PFSK-1 (cell line): ENCODE measurements around the gene CYP2J2. TPM values are rescaled to one million over a fixed set of nuclear protein-coding genes. Genes with fewer than 3 reads are reported as not detected.

Source experiments
- FOXP2 ChIP-seq: optimal IDR thresholded peaks from 2 replicates; pipeline ENCODE3; 2011; ENCODE audit warnings: borderline replicate concordance, control low read depth, inconsistent platforms; ENCODE audit not compliant: insufficient read depth; ENCODE audit errors: extremely low read length, extremely low read depth
- POLR2AphosphoS5 ChIP-seq: IDR thresholded peaks from 2 replicates; pipeline ENCODE4 v1.6.1; 2012; ENCODE audit warnings: low read depth, mild to moderate bottlenecking, control low read depth, low read length, moderate library complexity
- SIN3A ChIP-seq: IDR thresholded peaks from 2 replicates; pipeline ENCODE4 v1.6.1; 2012; ENCODE audit warnings: mild to moderate bottlenecking, low read length, moderate library complexity, borderline replicate concordance; ENCODE audit not compliant: insufficient read depth
- TAF1 ChIP-seq: IDR thresholded peaks from 2 replicates; pipeline ENCODE4 v1.6.1; 2012; ENCODE audit warnings: low read length, control low read depth, borderline replicate concordance; ENCODE audit not compliant: insufficient read depth
- polyA plus RNA-seq: library from polyadenylated mRNA; unstranded; fragments of >200 nt; gene quantifications from one replicate; pipeline ENCODE4 v1.2.1, GENCODE V29; 2012; ENCODE audit warnings: low read depth, missing spikeins; ENCODE audit not compliant: insufficient read length
- TF ChIP-seq, protein P1 (sequence below), 2 experiments: IDR thresholded peaks; 2 replicates each; pipeline versions ENCODE4 v1.6.1 to v1.8.0; 2011 to 2012; ENCODE audit warnings: low read depth in 2 of 2, low read length in 2 of 2, control low read depth in 1 of 2, inconsistent platforms in 1 of 2, mild to moderate bottlenecking in 1 of 2, moderate library complexity in 1 of 2; ENCODE audit not compliant: insufficient read depth in 1 of 2

Gene CYP2J2, protein sequence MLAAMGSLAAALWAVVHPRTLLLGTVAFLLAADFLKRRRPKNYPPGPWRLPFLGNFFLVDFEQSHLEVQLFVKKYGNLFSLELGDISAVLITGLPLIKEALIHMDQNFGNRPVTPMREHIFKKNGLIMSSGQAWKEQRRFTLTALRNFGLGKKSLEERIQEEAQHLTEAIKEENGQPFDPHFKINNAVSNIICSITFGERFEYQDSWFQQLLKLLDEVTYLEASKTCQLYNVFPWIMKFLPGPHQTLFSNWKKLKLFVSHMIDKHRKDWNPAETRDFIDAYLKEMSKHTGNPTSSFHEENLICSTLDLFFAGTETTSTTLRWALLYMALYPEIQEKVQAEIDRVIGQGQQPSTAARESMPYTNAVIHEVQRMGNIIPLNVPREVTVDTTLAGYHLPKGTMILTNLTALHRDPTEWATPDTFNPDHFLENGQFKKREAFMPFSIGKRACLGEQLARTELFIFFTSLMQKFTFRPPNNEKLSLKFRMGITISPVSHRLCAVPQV
- not detected for polyA plus RNA-seq

DNA sequence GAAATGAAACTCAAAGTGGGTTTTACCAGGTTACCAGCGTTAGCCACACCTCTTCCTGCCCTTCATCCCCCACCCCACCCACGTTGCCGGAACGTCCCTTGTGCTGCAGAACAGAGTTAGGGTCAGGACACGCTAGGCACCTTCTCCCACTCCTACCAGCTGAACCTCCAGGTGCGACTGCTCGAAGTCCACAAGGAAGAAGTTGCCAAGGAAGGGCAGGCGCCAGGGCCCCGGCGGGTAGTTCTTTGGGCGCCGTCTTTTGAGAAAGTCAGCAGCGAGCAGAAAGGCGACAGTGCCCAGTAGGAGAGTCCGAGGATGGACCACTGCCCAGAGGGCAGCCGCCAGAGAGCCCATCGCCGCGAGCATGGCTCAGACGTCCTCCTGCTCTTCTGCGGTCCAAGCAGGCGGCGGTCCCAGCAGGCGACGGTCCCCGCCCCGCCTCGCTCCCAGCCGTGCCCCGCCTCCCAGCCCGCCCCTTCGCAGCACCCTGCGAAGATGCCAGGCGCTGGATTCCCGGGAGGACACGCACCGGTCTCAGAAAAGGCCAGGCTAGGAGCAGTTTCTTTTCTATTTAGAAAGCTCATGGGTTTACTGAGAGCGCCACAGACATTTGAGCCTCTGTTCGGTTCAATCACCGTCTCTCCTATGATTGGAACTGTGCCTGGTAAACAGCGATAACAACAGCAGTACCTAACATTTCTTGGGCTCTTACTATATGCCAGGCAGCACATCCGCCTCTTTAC lies at the start of gene CYP2J2:
Gene CYP2J2 (minus strand): TSS at position 393 of the 743 bp plus-strand sequence. CDS start 27 bp downstream, at position 366.
- no peak for TF ChIP-seq TAF1
- TF ChIP-seq SIN3A, result no peak
- TF ChIP-seq FOXP2, result no peak
- TF ChIP-seq, protein P1, sequence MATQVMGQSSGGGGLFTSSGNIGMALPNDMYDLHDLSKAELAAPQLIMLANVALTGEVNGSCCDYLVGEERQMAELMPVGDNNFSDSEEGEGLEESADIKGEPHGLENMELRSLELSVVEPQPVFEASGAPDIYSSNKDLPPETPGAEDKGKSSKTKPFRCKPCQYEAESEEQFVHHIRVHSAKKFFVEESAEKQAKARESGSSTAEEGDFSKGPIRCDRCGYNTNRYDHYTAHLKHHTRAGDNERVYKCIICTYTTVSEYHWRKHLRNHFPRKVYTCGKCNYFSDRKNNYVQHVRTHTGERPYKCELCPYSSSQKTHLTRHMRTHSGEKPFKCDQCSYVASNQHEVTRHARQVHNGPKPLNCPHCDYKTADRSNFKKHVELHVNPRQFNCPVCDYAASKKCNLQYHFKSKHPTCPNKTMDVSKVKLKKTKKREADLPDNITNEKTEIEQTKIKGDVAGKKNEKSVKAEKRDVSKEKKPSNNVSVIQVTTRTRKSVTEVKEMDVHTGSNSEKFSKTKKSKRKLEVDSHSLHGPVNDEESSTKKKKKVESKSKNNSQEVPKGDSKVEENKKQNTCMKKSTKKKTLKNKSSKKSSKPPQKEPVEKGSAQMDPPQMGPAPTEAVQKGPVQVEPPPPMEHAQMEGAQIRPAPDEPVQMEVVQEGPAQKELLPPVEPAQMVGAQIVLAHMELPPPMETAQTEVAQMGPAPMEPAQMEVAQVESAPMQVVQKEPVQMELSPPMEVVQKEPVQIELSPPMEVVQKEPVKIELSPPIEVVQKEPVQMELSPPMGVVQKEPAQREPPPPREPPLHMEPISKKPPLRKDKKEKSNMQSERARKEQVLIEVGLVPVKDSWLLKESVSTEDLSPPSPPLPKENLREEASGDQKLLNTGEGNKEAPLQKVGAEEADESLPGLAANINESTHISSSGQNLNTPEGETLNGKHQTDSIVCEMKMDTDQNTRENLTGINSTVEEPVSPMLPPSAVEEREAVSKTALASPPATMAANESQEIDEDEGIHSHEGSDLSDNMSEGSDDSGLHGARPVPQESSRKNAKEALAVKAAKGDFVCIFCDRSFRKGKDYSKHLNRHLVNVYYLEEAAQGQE (IDR thresholded peaks at IDR 0.05; ENCODE audit: insufficient read depth in 1 of 2, low read depth in 2 of 2, low read length in 2 of 2), result no peak
- TF ChIP-seq POLR2AphosphoS5, result no peak

DNA sequence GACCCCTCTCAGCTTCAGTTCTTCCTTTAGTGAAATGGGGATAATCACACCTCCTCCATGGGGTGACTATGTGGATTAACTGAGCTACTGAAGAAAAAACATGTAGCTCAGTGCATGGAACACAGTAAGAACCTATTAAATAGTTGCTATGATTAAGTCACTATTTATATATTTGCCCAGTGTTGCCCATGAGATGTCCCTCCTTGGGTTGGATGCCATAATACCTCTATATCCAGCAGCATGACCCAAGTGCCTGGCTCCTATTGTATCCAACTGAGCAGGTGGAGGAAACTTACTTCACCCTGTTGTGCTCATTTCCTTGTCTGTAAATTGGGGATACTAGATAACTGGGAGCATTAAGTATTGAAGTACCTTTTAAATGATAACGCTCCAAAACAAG lies 47.1 kb upstream of the CYP2J2 start:
- TF ChIP-seq FOXP2 (no peak), TAF1 (no peak), SIN3A (no peak), POLR2AphosphoS5 (no peak)
- TF ChIP-seq, protein P1 (IDR thresholded peaks at IDR 0.05; ENCODE audit: insufficient read depth in 1 of 2, low read depth in 2 of 2, low read length in 2 of 2), result no peak

DNA sequence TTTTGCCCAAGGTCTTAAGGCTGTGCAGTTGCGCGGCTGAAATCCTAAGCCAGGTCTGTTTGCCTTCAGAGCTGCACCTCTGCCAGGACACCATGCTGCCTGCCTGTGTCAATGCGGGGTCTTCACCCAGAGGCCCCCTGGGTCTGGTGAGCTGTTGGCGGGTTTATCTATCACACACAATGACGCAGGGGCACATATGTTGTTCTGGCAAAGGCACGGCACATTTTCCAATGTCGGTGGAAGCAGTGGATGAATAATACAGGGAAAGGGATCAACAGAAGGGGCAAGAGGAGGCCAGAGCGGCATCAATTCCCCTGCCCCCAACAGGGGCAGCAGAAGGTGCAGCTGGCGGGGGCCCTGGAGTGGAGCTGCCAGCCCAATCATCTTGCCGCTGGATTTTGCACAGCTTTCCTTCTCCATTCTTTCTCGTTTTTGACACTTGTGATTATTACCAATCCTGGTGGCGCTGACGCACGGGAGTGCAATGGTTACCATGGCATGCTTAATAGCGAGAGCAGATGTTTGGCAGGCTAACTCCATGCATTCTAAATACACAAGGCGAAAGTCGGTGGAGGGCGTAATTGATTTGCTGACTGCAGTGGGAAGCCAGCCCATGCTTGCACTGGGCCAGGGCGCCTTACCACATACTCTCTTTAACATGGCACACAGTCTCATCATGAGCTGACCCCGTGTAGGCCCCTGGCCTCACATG lies 45.8 kb upstream of the CYP2J2 start:
- TF ChIP-seq FOXP2, result no peak
- TF ChIP-seq, protein P1 (IDR thresholded peaks at IDR 0.05; ENCODE audit: insufficient read depth in 1 of 2, low read depth in 2 of 2, low read length in 2 of 2), result no peak
- TF ChIP-seq TAF1, result no peak
- TF ChIP-seq POLR2AphosphoS5, result no peak
- TF ChIP-seq SIN3A, result no peak

DNA sequence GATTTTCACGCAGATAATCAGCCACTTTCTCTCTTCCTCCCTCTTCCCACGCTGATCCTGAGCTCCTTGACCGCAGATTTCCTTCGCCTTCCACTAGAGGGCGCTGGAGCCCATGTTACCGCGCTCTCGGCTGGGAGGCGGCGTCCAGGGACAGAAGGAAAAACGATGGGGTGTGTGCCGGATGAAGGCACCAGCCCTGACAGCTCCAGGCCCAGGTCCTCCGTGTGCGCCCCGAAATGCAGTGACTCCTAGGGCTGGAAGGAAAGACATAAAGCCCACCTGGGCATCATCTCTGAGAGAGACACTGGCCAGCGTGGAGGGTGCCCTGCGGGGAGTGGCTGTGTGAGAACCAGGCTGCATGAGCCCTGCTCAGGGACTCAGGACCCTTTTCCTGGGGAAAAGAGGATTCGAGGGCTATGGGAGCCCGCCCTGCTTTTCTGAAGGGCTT lies 44.9 kb upstream of the CYP2J2 start:
- TF ChIP-seq POLR2AphosphoS5, result no peak
- no peak for TF ChIP-seq FOXP2
- no peak for TF ChIP-seq SIN3A
- TF ChIP-seq, protein P1 (IDR thresholded peaks at IDR 0.05; ENCODE audit: insufficient read depth in 1 of 2, low read depth in 2 of 2, low read length in 2 of 2), result no peak
- TF ChIP-seq TAF1, result no peak
